ENCODE results near the gene CDC14B. TPM values are rescaled to one million over a fixed set of nuclear protein-coding genes. Genes with fewer than 3 reads are reported as not detected.

CDC14B gene
- total RNA-seq, 1 experiment from 2014 or later = 57.1 TPM

GRCh38 chr9:96450613-96451528 is 168.8 kb downstream of the CDC14B start (continued):
- TF ChIP-seq ATF6 (CRISPR knock-in tag; IDR thresholded peaks at IDR 0.05) (no peak), CREB1 (CRISPR knock-in tag; IDR thresholded peaks at IDR 0.05) (no peak), FOXK1 (CRISPR knock-in tag; IDR thresholded peaks at IDR 0.05) (no peak), NR3C1 (CRISPR knock-in tag; conservative IDR thresholded peaks at IDR 0.05; ENCODE audit: low read depth) (no peak), HMGXB4 (CRISPR knock-in tag; IDR thresholded peaks at IDR 0.05) (peak; percentile 33; the same call in 1 of the 2 replicates), TEAD1 (CRISPR knock-in tag; IDR thresholded peaks at IDR 0.05) (no peak), NFE2L1 (CRISPR knock-in tag; IDR thresholded peaks at IDR 0.05) (no peak), ERG (CRISPR knock-in tag; IDR thresholded peaks at IDR 0.05) (no peak), HMGA2 (CRISPR knock-in tag; IDR thresholded peaks at IDR 0.05) (no peak), OVOL2 (CRISPR knock-in tag; IDR thresholded peaks at IDR 0.05; ENCODE audit: borderline replicate concordance) (no peak), SMAD4 (CRISPR knock-in tag; IDR thresholded peaks at IDR 0.05) (no peak), ESRRA (CRISPR knock-in tag; IDR thresholded peaks at IDR 0.05; ENCODE audit: borderline replicate concordance) (no peak), KAT7 (CRISPR knock-in tag; IDR thresholded peaks at IDR 0.05; ENCODE audit: borderline replicate concordance) (peak; percentile 32; the same call in 1 of the 2 replicates)

Other genes starting within 250 kb of the CDC14B start
- gene SLC35D2, start 236.1 kb downstream of the CDC14B start, total RNA-seq (2021) = 14.6 to 18.2 TPM (median 17.3 TPM) in 3 replicates
- 6.3 to 7.5 TPM (median 7.4 TPM) in 3 replicates for gene ZNF367, start 201.5 kb downstream of the CDC14B start, total RNA-seq (2021)
- gene HABP4, start 169.7 kb downstream of the CDC14B start, total RNA-seq (2021) = 9.8 to 11.0 TPM (median 10.1 TPM) in 3 replicates
- 5.5 to 7.5 TPM (median 6.5 TPM) in 3 replicates for gene PRXL2C, start 35.5 kb upstream of the CDC14B start, total RNA-seq (2021)
- gene ZNF510, start 158.2 kb upstream of the CDC14B start, total RNA-seq (2021) = 11.7 to 13.7 TPM (median 13.6 TPM) in 3 replicates
- 4.4 to 6.2 TPM (median 5.2 TPM) in 3 replicates for gene ZNF782, start 234.7 kb upstream of the CDC14B start, total RNA-seq (2021)